Calu3 (cell line): ENCODE measurements around the gene GLCE. TPM values are rescaled to one million over a fixed set of nuclear protein-coding genes. Genes with fewer than 3 reads are reported as not detected.

Source experiments
- BruUV-seq: library from RNA; stranded (reverse); fragments of 400-500 nt; replicated peaks from 2 replicates; lab custom pipeline; 2021; lab: Mats Ljungman, UMichigan
- CTCF ChIA-PET: fragments of 300-600 bp; sonication (Branson Sonifier 250); formaldehyde crosslinking; loops from one replicate; lab custom pipeline; 2022; ENCODE audit warnings: antibody characterized with exemption; lab: Charles Lee
- DNase-seq: peaks from one replicate; pipeline ENCODE4 v3.0.0; 2022
- H3K27ac Mint-ChIP-seq: one replicate; pipeline ENCODE4 v1.8.0; 2022; ENCODE audit warnings: mixed read lengths; ENCODE audit not compliant: unreplicated experiment
- H3K27me3 Mint-ChIP-seq: one replicate; pipeline ENCODE4 v1.8.0; 2022; ENCODE audit warnings: mixed read lengths; ENCODE audit not compliant: unreplicated experiment
- H3K36me3 Mint-ChIP-seq: one replicate; pipeline ENCODE4 v1.8.0; 2022; ENCODE audit warnings: mild to moderate bottlenecking, moderate library complexity, mixed read lengths; ENCODE audit not compliant: insufficient read depth, unreplicated experiment
- H3K4me1 Mint-ChIP-seq: one replicate; pipeline ENCODE4 v1.8.0; 2022; ENCODE audit warnings: mild to moderate bottlenecking, low read depth, mixed read lengths; ENCODE audit not compliant: unreplicated experiment
- H3K4me3 Mint-ChIP-seq: one replicate; pipeline ENCODE4 v1.8.0; 2022; ENCODE audit warnings: mild to moderate bottlenecking, low read depth, moderate library complexity, mixed read lengths; ENCODE audit not compliant: unreplicated experiment
- H3K9me3 Mint-ChIP-seq: one replicate; pipeline ENCODE4 v1.8.0; 2022; ENCODE audit warnings: low read depth, mixed read lengths; ENCODE audit not compliant: unreplicated experiment
- intact Hi-C: fragments of 100-400 bp; cut with micrococcal nuclease; formaldehyde crosslinking; loops from one replicate; pipeline ENCODE4 v1.10.0; 2022; ENCODE audit not compliant: unreplicated experiment
- total RNA-seq: library from RNA; stranded (reverse); gene quantifications from 2 replicates; pipeline ENCODE4 v1.2.3, GENCODE V29; 2022
- TF ChIP-seq, protein P1 (sequence below): fragments of 200-600 bp; IDR thresholded peaks from one replicate; pipeline ENCODE4 v1.8.0; 2022; ENCODE audit warnings: antibody characterized with exemption; ENCODE audit not compliant: unreplicated experiment

GLCE gene
- total RNA-seq, 1 experiment from 2014 or later, result 22.4 TPM

DNA sequence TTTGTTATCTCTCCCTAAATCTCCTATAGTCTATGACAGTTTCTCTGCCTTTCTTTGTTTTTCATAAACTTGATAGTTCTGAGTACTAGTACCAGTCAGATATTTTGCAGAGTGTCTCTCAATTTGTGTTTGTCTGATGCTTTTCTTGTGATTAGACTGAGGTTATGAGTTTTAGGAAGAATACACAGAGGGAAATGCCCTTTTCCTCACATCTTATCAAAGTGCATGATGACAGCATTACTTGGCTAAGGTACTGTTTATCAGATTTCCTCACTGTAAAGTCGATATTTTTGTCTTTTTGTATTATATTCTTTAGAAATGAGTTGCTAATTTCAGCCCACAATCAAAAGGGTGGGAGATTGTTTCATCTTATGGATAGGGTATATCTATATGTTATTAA, 45.6 kb downstream of the GLCE start:
- DNase-seq, result no peak
- CTCF ChIA-PET, result no interaction called here
- BruUV-seq, result no TSS peak
- peaks cover 3% of the 10 kb centered on the region for H3K4me1 Mint-ChIP-seq
- H3K36me3 Mint-ChIP-seq, result no peaks in the 10 kb centered on the region
- H3K4me3 Mint-ChIP-seq, result no peak overlapping the region
- no peaks in the 10 kb centered on the region for H3K27me3 Mint-ChIP-seq
- intact Hi-C loops, result loop anchor here (5.0 kb wide), 1 partner anchor 34 kb away; no protein-coding TSS in a partner anchor
- TF ChIP-seq, protein P1, sequence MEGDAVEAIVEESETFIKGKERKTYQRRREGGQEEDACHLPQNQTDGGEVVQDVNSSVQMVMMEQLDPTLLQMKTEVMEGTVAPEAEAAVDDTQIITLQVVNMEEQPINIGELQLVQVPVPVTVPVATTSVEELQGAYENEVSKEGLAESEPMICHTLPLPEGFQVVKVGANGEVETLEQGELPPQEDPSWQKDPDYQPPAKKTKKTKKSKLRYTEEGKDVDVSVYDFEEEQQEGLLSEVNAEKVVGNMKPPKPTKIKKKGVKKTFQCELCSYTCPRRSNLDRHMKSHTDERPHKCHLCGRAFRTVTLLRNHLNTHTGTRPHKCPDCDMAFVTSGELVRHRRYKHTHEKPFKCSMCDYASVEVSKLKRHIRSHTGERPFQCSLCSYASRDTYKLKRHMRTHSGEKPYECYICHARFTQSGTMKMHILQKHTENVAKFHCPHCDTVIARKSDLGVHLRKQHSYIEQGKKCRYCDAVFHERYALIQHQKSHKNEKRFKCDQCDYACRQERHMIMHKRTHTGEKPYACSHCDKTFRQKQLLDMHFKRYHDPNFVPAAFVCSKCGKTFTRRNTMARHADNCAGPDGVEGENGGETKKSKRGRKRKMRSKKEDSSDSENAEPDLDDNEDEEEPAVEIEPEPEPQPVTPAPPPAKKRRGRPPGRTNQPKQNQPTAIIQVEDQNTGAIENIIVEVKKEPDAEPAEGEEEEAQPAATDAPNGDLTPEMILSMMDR, result no peak
- H3K9me3 Mint-ChIP-seq, result no peaks in the 10 kb centered on the region
- H3K27ac Mint-ChIP-seq, result no peak overlapping the region

DNA sequence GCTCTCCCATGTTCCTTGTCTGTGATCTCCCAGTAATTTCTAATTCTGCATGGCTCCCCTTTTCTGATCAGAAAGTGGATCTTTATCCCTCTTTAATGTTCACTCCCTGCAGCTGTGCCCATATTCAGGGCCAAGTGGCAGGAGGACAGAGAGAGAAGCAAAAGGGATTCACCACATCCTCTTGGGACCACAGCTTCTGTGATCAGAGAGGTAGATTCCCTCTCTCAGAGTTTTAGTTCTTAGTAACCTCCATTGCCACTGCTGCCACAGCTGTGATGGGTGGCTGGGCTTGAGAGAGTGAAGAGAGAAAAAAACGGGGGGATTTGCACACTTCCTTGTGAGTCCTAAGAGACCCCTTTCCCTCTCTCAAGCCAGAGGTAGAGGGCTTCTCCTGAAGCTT, 49.2 kb downstream of the GLCE start:
- intact Hi-C loops, result loop anchor here (5.0 kb wide), 1 partner anchor 37 kb away; no protein-coding TSS in a partner anchor
- Mint-ChIP-seq H3K9me3 (no peaks in the 10 kb centered on the region), H3K4me1 (no peaks in the 10 kb centered on the region), H3K36me3 (no peaks in the 10 kb centered on the region), H3K27me3 (no peaks in the 10 kb centered on the region), H3K27ac (no peak overlapping the region), H3K4me3 (no peak overlapping the region)
- DNase-seq, result no peak
- no TSS peak for BruUV-seq
- TF ChIP-seq, protein P1, result no peak
- CTCF ChIA-PET, result interaction anchor here (0.6 kb wide), 1 partner anchor 53 kb away, joined by 3 read pairs; no protein-coding TSS in a partner anchor

DNA sequence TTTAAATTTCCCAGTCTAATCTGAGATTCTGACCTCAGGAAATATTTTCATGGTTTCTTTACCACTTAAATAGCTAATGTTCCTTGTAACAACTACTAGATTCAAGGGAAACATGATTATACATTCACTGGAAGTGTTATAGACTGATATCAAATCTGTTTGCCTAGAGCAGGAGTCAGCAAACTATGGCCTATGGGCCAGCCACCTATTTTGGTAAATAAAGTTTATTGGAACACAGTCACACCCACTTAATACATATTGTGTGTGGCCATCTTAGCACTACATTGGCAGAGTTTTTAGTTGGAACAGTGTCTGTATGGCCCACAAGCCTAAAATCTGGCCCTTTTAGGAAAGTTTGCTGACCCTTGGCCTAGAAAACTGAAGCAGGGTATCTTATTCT, 50.1 kb downstream of the GLCE start:
- Mint-ChIP-seq H3K9me3 (no peaks in the 10 kb centered on the region), H3K27me3 (no peaks in the 10 kb centered on the region), H3K36me3 (no peaks in the 10 kb centered on the region), H3K4me3 (no peak overlapping the region), H3K27ac (no peak overlapping the region), H3K4me1 (no peaks in the 10 kb centered on the region)
- intact Hi-C loops, result no loop called here
- no TSS peak for BruUV-seq
- CTCF ChIA-PET, result no interaction called here
- TF ChIP-seq, protein P1, result no peak
- no peak for DNase-seq

DNA sequence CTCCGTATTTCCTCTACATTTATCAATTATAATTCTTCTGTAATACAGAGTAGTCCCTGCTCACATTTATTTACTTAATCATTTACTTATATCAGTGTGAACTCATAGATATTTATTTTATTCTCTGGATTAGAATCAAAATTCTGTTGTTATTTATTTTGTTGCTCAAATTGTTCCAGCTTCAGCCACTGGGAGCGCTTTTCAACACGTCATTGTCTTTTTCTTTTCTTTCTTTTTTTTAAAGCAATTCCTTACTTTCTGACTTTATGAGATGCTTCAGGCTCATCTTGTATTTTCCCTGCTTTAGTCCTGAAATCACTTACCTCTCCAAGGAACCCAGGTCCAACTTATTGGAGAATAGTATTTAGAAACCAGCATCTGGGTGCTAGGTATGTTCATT, 53.4 kb downstream of the GLCE start:
- CTCF ChIA-PET, result no interaction called here
- no peak for DNase-seq
- no TSS peak for BruUV-seq
- H3K27ac Mint-ChIP-seq, result no peak overlapping the region
- H3K27me3 Mint-ChIP-seq, result no peaks in the 10 kb centered on the region
- H3K4me3 Mint-ChIP-seq, result no peak overlapping the region
- H3K9me3 Mint-ChIP-seq, result no peaks in the 10 kb centered on the region
- H3K36me3 Mint-ChIP-seq, result no peaks in the 10 kb centered on the region
- TF ChIP-seq, protein P1, result no peak
- intact Hi-C loops, result no loop called here
- no peaks in the 10 kb centered on the region for H3K4me1 Mint-ChIP-seq
